ENCODE measurements around the gene TMIGD1. TPM values are rescaled to one million over a fixed set of nuclear protein-coding genes. Genes with fewer than 3 reads are reported as not detected.

The TMIGD1 gene
- polyA plus RNA-seq, 1 of the 3 experiments (the other 2 are of a cell fraction): not detected

- no peak for TF ChIP-seq FOSL2 (IDR thresholded peaks at IDR 0.05; ENCODE audit: borderline replicate concordance, low read depth)
- no peak for TF ChIP-seq CHD2 (IDR thresholded peaks at IDR 0.05; ENCODE audit: low read length, partially characterized antibody)
- TF ChIP-seq, protein P1, sequence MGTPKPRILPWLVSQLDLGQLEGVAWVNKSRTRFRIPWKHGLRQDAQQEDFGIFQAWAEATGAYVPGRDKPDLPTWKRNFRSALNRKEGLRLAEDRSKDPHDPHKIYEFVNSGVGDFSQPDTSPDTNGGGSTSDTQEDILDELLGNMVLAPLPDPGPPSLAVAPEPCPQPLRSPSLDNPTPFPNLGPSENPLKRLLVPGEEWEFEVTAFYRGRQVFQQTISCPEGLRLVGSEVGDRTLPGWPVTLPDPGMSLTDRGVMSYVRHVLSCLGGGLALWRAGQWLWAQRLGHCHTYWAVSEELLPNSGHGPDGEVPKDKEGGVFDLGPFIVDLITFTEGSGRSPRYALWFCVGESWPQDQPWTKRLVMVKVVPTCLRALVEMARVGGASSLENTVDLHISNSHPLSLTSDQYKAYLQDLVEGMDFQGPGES (IDR thresholded peaks at IDR 0.05; ENCODE audit: low read depth, low read length): no peak
- TF ChIP-seq, protein P2, sequence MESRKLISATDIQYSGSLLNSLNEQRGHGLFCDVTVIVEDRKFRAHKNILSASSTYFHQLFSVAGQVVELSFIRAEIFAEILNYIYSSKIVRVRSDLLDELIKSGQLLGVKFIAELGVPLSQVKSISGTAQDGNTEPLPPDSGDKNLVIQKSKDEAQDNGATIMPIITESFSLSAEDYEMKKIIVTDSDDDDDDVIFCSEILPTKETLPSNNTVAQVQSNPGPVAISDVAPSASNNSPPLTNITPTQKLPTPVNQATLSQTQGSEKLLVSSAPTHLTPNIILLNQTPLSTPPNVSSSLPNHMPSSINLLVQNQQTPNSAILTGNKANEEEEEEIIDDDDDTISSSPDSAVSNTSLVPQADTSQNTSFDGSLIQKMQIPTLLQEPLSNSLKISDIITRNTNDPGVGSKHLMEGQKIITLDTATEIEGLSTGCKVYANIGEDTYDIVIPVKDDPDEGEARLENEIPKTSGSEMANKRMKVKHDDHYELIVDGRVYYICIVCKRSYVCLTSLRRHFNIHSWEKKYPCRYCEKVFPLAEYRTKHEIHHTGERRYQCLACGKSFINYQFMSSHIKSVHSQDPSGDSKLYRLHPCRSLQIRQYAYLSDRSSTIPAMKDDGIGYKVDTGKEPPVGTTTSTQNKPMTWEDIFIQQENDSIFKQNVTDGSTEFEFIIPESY (IDR thresholded peaks at IDR 0.05; ENCODE audit: borderline replicate concordance, low read depth): no peak
These were observed 43.0 kb upstream of the TMIGD1 start (continued) for GRCh38 chr17:30376621-30377452.

DNA sequence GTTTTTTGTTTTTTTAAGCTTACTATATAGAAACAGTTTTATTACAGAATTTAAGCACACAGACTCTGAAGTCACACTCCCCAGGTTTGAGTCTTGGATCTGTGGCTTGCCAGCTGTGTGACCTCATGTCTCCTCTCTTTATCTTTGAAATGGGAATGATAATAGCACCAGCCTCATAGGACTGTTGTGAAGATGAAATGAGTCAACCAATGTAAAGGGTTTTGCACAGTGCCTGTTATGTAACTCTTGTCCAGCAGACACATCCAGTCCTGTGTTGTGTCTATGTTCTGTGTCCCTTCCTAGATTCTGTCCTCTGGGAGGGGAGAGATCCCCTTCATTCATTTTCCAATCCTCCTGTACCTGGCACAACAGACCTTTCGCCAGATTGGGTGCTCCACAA lies 41.8 kb upstream of the TMIGD1 start:
- Histone ChIP-seq H3F3A (replicated peaks; ENCODE audit: insufficient read depth) (no peaks in the 10 kb centered on the region), H3K79me2 (ENCODE audit: insufficient read depth) (peaks cover 17% of the 10 kb centered on the region), H3K9me2 (no peaks in the 10 kb centered on the region), H3K4me2 (no peak overlapping the region), H3K9me3 (no peaks in the 10 kb centered on the region), H2AFZ (ENCODE audit: low read depth) (no peak overlapping the region), H3K4me1 (ENCODE audit: control insufficient read depth in 1 of 2, insufficient read depth in 2 of 2, low read depth in 1 of 2, low read length in 1 of 2) (peaks cover 5 to 12% of the 10 kb centered on the region in 2 experiments; a peak in 3 of 4 replicates), H3K27ac (ENCODE audit: low read depth in 2 of 2, low read length in 1 of 2) (no peak overlapping the region), H3K9ac (no peak overlapping the region), H4K20me1 (ENCODE audit: insufficient read depth) (peaks cover 12% of the 10 kb centered on the region; the same call in 1 of the 2 replicates), H3K27me3 (ENCODE audit: insufficient read depth) (no peaks in the 10 kb centered on the region), H3K36me3 (replicated peaks in 1 of 2; ENCODE audit: control insufficient read depth in 1 of 2, insufficient read depth in 2 of 2, low read length in 1 of 2) (no peaks in the 10 kb centered on the region), H3K4me3 (ENCODE audit: low read depth in 2 of 2, low read length in 1 of 2) (no peak overlapping the region)
- DNase-seq: no peak
- 100% methylated on average over 1 of the region's 1 CpG for WGBS (ENCODE audit: low lambda C conversion rate)
- TF ChIP-seq SMC3 (IDR thresholded peaks at IDR 0.05; ENCODE audit: low read depth, low read length) (no peak), EZH2phosphoT487 (IDR thresholded peaks at IDR 0.05; ENCODE audit: borderline replicate concordance, low read depth) (no peak), RXRA (IDR thresholded peaks at IDR 0.05; ENCODE audit: borderline replicate concordance, low read depth) (no peak), USF1 (IDR thresholded peaks at IDR 0.05; ENCODE audit: borderline replicate concordance, low read depth) (no peak), NRF1 (IDR thresholded peaks at IDR 0.05; ENCODE audit: low read depth, low read length) (no peak), MEF2A (IDR thresholded peaks at IDR 0.05; ENCODE audit: borderline replicate concordance, low read depth) (no peak)
- TF ChIP-seq, protein P3, sequence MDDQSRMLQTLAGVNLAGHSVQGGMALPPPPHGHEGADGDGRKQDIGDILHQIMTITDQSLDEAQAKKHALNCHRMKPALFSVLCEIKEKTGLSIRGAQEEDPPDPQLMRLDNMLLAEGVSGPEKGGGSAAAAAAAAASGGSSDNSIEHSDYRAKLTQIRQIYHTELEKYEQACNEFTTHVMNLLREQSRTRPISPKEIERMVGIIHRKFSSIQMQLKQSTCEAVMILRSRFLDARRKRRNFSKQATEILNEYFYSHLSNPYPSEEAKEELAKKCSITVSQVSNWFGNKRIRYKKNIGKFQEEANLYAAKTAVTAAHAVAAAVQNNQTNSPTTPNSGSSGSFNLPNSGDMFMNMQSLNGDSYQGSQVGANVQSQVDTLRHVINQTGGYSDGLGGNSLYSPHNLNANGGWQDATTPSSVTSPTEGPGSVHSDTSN (IDR thresholded peaks at IDR 0.05): no peak
- TF ChIP-seq, protein P4, sequence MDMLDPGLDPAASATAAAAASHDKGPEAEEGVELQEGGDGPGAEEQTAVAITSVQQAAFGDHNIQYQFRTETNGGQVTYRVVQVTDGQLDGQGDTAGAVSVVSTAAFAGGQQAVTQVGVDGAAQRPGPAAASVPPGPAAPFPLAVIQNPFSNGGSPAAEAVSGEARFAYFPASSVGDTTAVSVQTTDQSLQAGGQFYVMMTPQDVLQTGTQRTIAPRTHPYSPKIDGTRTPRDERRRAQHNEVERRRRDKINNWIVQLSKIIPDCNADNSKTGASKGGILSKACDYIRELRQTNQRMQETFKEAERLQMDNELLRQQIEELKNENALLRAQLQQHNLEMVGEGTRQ (IDR thresholded peaks at IDR 0.05; ENCODE audit: borderline replicate concordance, low read depth, low read length): no peak
- ChIA-PET CTCF (no interaction called here), POLR2A (no interaction called here)
